ENCODE data around the gene MRGPRX2.
A peak's percentile ranks its signal among the peaks of the same experiment; 100 is the strongest.

MRGPRX2 gene

DNA sequence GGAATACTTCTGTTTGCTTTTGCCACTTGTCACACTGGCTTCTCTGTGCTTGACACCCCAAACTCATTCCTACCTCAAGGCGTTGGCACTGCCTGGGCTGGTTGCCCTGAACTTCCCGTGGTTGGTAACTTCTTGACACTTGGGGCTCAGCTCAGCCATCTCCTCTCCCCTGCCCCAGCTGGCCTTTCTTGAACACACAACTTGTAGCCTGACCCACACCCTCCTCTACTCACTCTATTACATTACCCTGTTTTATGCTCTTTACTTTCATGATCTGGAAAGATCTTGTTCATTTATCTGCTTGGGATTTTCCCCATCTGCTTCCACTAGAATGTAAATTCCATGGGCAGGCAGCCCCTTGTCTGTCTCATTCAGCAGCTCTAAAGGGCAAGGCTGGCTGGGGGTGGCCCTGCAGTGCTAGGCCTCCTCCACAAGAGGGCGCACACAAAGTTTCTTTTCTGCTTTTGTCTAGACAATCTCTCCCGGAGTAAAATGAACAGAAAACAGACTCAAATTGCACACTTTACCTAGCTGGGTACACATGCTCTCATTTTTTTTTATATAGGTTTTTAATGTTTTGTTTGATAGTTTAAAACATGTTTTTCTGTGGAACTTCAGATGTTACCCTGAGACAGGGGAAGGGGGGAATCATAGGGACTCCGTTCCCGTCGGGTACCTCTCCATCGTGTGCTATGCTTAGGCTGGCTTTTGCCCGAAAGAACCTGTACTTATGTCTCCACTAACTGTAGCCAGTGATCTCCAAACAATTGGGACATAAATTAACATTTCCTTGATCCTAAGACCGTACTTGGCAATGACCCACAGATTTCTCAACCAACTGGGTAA is 16.4 kb upstream of the MRGPRX2 start:
- peak in 2 of 3 experiments; percentile 41 to 61 for DNase-seq (ENCODE audit: low read depth in 2 of 3, low spot score in 2 of 3)

DNA sequence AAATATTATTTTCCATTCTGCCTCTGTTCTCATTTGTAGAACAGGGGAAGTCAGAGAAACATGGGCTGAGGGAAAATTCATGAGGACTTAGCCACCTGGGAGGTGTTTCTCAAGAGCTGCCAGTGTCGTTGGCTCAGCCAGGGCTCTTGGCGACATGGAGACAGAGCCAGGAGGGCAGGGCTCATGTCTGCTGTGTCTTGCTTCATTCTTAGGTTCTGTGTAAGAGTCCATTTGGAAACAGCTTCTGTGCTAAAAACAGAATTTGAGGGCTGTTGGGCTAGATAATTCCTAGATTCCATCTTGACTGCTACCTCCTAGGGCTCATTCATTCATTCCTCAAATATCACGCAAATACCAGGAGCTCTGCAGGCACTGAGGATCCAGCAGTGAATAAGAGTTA is 15.1 kb upstream of the MRGPRX2 start:
- DNase-seq (ENCODE audit: low read depth in 2 of 3, low spot score in 2 of 3): no peak

DNA sequence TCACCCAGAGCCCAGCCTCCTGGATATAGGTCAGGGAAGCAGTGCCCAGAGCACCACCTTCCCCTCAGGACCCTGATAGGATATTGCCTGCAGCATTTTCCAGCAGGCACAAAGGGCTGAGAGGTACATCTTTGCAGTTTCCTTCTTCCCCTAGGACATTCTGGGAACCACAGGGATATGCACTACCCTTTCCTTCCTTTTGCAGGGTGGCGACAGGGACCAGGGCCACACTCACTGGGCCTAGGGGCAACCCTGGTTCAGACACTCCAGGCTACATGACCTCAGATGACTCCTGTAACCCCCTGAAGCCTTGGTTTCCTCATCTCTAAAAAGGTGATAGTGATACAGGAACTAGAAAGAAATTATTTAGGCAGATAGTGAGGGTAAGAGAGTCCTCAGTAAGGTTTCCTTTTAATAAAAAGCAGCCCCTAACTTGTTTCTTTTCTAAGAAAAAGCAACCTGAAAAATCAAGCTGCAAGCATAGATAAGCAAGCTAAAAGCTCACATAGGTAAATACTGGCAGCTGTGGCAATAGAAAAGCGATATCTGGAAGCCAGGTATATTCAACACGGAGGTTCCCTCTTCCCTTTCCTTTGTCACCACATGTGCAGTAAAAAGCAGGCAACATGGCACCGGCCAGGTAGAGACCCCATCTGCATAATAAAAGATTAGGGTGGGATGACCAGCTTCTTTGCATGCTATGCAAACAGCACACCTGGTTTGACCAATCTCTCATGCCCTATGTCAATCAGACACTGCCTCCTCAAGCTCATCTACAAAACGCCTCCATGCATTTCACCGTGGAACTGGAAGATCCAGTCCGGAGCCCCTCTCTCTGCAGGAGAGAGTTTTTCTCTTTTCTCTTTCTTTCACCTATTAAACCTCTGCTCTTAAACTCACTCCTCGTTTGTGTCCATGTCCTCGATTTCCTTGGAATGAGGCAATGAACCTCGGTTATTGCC is 13.2 kb upstream of the MRGPRX2 start:
- no peak for DNase-seq (ENCODE audit: low read depth in 2 of 3, low spot score in 2 of 3)

DNA sequence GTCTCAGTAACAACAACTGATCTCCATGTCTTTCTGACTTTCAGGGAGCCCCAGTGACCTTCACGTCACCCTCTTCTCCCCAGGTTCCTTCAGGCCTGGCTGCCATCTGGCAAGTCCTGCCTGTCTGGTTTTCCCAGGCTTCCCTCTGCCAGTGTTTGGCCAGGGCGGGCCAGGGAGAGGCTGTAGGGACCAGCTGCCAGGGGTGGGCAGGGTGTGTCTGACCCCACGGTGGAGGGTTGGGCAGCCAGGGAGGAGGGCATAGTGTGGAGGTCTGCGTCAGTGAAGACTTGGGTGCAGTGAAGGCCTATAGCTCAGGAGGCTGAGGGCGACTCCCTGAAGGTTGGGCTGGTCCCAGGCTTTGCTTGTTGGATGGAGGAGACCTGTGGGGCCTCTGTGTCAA is 11.9 kb upstream of the MRGPRX2 start:
- no peak for DNase-seq (ENCODE audit: low read depth in 2 of 3, low spot score in 2 of 3)

DNA sequence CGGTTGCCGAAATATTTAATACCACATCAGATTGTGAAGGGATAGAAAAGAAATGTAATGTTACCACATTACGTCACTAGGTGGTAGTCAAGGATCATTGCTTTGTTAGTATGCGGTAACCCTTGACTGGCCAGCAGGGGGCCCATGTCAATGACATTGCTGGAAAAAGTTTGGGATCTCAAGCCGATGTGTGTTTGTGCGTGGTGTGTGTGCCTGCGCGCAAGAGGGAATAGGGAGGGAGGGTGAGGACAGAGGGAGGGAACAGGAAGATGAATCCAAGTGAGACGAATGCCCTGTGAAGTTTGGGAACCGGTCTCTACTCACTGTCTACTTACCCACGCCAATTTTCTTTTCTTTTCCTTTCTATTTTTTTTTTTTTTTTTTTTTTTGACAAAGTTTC is 10.7 kb upstream of the MRGPRX2 start:
- DNase-seq (ENCODE audit: low read depth in 2 of 3, low spot score in 2 of 3): peak in 1 of 3 experiments; percentile 12

DNA sequence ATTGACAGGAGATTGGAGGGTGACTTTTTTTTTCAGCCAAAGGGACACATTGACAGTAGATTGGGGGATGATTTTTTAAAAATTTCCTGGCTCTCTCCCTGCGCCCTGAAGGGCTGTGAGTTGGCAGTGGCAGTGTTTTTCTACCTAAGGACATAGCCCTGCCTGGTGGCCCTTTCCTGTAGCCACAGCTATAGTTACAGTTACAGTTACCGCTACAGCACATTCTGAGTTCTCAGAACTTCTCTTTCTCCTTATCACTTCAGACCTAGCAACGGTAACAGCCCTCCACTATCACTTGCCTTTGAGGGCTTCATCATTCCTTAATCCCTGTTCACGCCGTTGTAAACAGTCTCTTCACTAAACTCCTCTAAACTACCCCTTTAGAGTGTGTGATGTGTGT is 684 bp downstream of the MRGPRX2 start:
- no peak for DNase-seq (ENCODE audit: low read depth in 2 of 3, low spot score in 2 of 3)

DNA sequence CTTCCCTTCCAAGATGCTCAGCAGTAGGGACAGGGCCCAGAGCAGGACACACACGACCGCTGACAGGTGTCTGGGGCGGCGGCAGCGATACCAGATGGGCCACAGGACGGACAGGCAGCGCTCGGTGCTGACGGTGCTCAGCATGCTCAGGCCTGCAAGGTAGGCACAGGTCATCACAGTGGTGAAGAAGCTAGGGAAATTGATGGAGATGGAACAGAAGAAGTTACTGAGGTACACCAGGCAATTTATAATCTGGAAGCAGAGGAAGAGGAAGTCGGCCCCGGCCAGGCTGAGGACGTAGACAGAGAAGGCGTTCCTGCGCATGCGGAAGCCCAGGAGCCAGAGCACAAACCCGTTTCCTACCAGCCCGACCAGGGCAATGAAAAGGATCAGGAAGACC is 4.6 kb downstream of the MRGPRX2 start:
- no peak for DNase-seq (ENCODE audit: low read depth in 2 of 3, low spot score in 2 of 3)

DNA sequence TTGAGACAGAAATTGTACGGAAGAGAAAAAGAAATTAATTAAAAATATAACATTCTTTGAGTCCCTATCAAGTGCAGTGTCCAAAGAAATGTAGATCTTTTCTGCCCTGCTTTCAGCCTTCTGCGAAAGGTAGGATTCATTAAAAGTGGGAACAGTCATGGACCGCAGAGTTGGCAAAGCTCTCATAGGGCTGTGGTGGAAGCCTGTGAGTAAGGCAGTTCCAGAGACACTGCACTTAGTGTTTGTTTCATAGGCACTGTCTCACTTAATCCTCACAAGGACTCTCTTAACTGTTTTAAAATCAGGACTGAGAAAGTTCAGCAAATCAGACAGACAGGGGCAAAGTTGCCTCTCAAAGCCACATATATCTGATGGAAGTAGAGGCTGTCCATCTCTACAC is 5.5 kb downstream of the MRGPRX2 start:
- no peak for DNase-seq (ENCODE audit: low read depth in 2 of 3, low spot score in 2 of 3)

DNA sequence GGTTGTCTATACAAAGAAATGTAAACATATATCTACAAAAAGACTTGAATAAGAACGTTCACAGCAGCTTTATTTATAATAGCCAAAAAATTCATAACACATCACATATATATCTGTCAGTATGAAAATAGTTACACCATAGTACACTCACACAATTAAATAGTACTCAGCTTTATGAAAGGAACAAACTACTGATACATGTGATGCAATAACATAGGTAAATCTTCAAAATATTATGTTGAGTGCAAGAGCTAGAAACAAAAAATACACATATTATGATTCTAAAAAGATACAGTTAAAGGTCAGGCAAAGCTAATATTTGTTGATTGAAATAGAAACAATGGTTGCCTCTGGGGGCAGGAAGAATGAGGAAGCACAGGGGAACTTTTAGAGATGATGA is 6.6 kb downstream of the MRGPRX2 start:
- DNase-seq (ENCODE audit: low read depth in 2 of 3, low spot score in 2 of 3): no peak

DNA sequence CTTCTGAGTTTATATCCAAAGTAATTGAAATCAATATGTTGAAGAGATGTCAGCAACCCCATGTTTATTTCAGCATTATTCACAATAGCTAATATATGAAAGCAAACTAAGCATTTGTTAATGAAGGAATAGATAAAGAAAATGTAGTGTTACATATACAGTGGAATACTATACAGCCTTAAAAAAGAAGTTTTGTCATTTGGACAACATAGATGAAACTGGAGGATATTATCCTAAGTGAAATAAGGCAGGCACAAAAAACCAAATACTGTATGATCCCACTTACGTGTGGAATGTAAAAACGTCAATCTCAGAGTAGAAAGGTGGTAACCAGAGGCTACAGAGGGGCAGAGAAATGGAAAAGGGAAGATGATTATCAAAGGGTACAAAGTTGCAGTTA is 10.2 kb downstream of the MRGPRX2 start:
- DNase-seq (ENCODE audit: low read depth in 2 of 3, low spot score in 2 of 3): no peak

DNA sequence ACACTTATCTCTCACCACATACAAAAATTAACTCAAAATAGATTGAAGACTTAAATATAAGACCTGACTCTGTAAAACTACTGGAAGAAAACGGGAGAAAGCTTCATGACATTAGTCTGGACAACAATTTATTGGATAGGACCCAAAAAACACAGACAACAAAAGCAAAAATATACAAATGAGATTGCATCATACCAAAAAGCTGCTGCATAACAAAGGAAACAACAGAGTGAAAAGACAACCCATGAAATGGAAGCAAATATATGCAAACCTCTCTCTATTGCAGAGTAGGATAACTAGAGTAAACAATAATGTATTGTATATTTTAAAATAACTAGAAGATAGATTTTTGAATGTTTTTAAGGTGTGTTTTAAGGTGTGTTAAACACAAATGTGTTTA is 11.2 kb downstream of the MRGPRX2 start:
- DNase-seq (ENCODE audit: low read depth in 2 of 3, low spot score in 2 of 3): no peak

DNA sequence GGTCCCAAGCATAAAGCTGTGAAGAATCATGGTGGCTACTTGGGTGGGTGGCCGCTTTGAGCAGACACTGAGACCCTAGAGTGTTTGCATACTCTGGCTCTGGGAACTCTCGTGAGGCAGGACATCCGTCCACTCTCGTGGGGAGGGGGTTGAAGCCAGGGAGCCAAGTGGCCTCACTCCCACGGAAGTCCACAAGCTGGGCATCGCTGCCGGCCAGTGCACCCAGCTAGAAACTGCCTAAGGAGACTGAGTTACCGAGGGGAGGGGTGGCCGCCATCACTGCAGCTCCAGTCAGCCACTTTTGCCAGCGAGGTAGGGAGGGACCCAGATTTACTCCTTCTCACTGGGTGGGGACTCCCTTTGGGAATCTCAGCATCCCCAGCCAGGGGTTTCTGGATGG is 20.5 kb downstream of the MRGPRX2 start:
- DNase-seq (ENCODE audit: low read depth in 2 of 3, low spot score in 2 of 3): no peak

DNA sequence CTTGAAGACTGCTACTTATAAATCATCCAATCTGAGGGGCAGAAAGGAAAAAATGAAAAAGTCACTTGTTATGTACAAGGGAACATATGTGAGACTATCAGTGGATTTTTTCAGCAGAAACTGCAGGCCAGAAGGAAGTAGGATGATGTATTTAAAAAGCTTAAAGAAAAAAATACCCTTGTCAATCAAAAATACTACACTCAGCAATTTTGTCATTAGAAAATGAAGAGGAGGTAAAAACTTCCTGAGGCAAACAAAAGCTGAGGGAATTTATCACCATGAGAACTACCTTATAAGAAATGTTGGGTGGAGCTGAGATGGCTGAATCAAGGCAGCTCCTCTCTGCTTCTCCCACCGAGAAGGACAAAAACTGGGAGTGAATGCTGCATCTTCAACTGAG is 21.1 kb downstream of the MRGPRX2 start:
- no peak for DNase-seq (ENCODE audit: low read depth in 2 of 3, low spot score in 2 of 3)

DNA sequence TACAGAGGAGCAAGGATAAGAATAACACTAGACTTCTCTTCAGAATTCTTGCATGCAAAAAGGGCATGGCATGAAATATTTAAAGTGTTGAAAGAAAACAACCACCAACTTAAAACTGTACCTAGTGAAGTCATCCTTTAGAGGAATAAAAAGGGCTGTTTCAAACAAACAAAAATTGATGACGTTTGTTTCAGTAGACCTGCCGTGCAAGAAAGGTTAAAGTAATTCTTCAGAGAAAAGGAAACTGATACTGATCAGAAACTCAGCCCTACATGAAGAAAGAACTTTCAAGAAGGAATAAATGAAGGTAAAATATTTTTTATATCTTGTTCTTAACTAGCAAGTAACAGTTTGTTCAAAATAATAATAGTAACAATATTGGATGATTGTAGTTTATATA is 27.5 kb downstream of the MRGPRX2 start:
- no peak for DNase-seq (ENCODE audit: low read depth in 2 of 3, low spot score in 2 of 3)

DNA sequence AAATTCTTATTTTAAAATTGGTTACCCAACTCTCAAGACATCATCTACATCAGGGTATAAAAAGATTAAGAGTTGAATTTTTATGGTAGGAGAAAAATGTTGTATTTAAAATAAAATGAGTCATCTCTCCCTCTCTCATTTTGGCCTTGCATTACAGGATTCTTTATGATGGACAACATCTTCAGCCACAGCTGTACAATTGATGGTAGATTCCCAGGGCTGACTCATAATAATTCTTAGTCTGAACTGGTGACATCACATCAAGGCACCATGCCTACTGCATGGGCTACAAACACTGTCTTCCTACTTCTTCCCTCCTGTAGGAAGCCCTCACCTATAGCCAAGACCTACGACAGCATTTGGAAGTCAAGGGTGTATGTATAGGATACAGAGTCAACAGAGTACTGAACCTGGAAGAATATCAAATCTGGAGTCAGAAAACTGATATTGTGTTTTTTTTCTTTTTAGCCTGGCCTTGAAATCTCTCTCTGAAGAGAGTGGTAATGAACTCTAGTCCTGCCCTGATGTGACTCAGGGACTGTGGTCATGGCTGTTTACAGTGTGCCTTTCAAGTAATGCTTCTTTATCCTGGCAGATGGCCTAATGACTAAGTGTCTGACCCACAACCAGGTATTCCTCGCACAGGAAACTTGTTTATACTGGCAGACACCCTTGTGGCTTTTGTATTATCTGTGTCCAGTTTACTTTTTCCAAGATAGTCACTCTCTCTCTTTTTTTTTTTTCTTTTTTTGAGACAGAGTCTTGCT is 32.5 kb downstream of the MRGPRX2 start:
- DNase-seq (ENCODE audit: low read depth in 2 of 3, low spot score in 2 of 3): no peak

DNA sequence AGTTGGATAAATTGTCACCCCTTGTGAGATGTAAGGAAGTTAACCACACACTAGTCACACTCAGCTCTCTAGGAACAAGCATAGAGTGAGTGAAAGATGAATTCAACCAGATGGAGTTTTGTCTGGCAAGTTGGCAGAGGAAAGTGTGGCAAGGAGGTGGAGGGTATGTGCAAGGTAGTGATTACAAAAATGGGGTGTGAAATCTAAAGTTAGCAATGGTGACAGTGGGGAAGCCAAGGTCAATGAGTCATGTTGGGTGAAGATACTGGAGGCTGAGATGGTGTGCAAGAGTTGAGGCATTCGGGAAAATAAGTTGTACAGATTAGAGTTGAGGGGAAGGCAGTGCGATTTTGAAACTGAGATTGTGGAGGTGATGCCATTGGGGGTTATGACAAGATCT is 33.7 kb downstream of the MRGPRX2 start:
- DNase-seq (ENCODE audit: low read depth in 2 of 3, low spot score in 2 of 3): no peak

DNA sequence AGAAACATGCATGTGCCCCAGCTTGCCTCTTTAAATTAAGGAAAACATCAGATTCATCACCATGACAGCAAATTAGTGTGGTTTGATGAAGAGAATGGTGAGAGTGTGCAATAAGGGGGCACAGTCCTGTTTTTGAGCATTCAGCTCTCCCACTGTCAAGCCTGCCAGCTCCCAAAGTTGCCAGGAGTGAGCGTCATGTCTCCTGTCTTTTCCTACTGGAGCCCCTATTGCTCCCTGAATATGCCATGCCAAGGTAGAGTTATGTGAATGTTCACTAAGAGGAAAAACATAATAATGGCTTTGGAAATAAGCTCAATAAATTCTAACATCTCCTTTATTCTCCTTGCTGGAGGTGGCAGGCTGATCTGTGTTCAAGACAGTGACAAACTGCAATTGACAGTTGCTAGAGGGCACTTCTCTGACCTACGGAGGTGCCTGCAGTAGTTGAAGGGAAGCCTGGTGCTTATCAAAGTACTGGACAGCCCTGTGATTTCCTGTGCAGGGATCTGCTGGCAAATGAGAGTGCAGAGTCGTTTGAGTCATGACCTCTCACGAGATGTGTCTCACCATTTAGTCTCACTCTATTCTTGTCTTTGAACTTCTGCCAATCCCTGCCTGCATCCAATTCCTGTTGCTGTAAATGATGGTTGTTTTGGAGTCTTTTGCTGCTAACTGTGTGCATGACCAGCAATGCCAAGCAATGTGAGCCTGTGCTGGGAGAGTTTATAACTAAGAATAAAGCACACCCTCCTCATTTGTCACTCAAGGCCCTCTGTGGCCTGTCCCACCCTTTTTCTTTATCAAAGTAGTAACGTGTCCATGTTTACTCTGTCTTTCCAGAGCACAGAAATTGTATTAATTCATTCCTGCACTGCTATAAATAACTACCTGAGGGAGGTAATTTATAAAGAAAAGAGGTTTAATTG is 34.8 kb downstream of the MRGPRX2 start:
- no peak for DNase-seq (ENCODE audit: low read depth in 2 of 3, low spot score in 2 of 3)

DNA sequence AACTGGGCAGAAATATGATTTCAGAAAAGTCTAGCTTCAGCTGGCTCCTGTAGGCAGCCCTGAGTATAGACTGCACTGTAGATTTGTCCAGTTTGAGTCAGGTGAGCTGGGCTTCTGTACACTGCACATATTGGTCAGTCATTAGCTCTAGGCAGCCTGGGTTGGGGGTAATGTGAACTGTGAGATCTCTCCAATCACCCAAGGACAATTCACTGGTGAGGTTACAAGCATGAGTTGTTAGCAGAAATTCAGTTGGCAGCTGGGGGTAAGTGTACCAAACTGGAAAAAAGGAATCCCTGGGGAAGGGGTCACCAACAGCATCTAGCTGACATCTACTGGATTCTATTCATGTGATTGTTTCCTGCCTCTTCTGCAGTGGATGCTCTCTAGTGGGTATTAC is 39.7 kb downstream of the MRGPRX2 start:
- DNase-seq (ENCODE audit: low read depth in 2 of 3, low spot score in 2 of 3): no peak

DNA sequence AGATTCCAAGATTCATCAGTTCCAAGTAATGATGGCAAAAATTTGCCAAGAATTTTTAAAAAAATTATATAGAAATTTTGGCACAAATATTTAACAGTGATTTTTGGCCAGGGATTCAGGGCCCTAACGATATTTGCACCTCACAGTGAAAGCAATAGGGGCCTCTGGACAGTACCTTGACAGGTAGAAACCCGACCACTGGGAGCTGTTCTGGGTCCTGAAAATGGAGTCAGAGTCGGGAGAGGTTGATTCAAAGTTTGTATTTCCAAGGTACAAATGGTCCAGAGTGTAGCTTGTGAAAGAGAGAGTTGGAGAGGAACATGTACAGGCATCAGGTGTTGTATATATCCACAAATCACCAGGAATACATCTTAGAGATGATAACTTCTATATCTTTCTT is 41.6 kb downstream of the MRGPRX2 start:
- no peak for DNase-seq (ENCODE audit: low read depth in 2 of 3, low spot score in 2 of 3)

DNA sequence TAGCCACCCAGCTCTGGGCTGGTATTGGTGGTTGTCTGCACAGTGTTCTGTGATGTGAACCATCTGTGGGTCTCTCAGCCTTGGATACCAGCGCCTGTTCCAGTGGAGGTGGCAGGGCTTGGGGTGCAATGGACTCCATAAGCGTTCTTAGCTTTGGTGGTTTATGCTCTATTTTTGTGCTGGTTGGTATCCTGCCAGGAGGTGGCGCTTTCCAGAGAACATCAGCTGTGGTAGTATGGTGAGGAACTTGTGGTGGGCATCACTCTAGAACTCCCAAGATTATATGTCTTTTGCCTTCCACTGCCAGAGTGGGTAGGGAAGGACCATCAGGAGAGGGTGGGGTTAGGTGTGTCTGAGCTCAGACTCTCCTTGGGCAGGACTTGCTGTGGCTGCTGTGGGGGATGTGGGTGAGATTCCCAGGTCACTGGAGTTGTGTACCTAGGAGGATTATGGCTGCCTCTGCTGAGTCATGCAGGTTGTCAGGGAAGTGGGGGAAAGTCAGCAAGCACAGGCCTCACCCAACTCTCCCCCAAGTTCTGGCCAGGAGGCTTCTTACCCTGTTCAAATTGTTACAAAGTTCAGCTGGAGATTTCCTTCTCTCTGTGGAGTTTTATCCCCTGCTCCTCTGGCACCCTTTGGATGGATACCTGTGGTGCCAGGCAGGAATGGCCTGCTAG is 47.2 kb downstream of the MRGPRX2 start:
- no peak for DNase-seq (ENCODE audit: low read depth in 2 of 3, low spot score in 2 of 3)
